HG03025 (cell line): ENCODE data around the gene SDHC.
"Not testable (repeated sequence)": the region's sequence is repeated elsewhere in the genome, so short reads cannot be mapped to it uniquely, and the experiment has no call there.

Experiments
- ATAC-seq: cut with Tn5 transposase; IDR thresholded peaks from one replicate; pipeline ENCODE4 v1.9.1; 2021; ENCODE audit warnings: mild to moderate bottlenecking, moderate library complexity; ENCODE audit not compliant: unreplicated experiment, low FRiP score

The SDHC gene

DNA sequence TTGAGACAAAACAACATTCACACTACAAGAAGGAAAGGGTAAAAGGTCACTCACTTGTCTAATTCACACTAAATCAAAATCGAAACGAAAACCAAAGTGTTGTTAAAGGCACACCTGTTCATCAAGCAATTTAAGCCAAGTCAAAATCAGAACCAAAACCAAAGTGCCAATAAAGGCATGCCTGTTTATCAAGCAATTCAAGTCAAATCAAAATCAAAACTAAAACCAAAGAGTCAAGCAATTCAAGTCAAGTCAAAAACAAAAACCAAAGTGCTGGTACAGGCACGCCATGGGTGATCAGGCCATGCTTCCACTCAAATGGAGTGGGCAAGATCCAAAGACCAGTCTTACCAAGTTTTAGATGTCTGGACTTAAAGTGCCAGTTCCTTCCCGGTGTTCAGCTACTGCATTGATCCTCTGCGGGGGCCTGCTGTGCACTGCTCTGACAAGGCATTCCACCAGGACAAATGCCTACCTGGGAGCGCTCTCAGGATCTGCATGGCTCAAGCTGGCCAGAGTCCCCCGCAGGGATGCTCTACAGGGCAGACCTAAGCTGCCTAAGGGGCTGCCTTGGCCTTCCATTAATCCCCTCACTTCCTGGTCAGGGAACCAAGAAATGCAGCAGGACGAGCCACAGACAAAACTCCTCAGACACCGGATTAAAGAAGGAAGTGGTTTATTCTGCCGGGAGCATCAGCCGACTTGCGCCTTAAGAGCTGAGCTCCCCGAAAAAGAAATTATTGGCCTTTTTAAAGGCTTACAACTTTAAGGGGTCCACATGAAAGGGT, 95.9 kb downstream of the SDHC start:
- ATAC-seq, result not testable (repeated sequence)

DNA sequence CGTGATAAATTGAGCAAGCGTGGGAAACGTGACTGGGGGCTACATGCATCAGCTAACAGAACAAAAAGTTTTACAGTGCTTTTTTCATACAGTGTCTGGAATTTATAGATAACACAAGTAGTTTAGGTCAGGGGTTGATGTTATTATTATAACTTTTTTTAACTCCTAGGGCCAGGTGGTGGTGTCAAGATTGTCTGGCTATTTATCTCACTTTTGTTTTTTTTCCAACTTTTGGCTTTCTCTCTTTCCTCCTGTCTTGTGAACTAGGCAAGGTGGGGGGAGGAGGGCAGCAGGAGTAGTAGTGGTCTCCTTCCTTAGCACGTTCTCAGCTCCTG, 96.4 kb downstream of the SDHC start:
- not testable (repeated sequence) for ATAC-seq
